NB4 (cell line): ENCODE measurements around the gene GPS2.

ENCODE experiments used
- MAX ChIP-seq: IDR thresholded peaks from 2 replicates; pipeline ENCODE4 v1.6.1; 2011; ENCODE audit warnings: low read depth, low read length
- POLR2A ChIP-seq: IDR thresholded peaks from 2 replicates; pipeline ENCODE4 v1.6.1; 2011; ENCODE audit warnings: mild to moderate bottlenecking; ENCODE audit not compliant: insufficient read length; ENCODE audit errors: extremely low read depth
- TF ChIP-seq, protein P1 (sequence below): IDR thresholded peaks from one replicate; pipeline ENCODE4 v1.5.1; 2012; ENCODE audit warnings: low read depth, low read length

- TF ChIP-seq, protein P1, sequence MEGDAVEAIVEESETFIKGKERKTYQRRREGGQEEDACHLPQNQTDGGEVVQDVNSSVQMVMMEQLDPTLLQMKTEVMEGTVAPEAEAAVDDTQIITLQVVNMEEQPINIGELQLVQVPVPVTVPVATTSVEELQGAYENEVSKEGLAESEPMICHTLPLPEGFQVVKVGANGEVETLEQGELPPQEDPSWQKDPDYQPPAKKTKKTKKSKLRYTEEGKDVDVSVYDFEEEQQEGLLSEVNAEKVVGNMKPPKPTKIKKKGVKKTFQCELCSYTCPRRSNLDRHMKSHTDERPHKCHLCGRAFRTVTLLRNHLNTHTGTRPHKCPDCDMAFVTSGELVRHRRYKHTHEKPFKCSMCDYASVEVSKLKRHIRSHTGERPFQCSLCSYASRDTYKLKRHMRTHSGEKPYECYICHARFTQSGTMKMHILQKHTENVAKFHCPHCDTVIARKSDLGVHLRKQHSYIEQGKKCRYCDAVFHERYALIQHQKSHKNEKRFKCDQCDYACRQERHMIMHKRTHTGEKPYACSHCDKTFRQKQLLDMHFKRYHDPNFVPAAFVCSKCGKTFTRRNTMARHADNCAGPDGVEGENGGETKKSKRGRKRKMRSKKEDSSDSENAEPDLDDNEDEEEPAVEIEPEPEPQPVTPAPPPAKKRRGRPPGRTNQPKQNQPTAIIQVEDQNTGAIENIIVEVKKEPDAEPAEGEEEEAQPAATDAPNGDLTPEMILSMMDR = no peak
- no peak for TF ChIP-seq POLR2A
- TF ChIP-seq MAX = no peak
Measured at GRCh38 chr17:7322520-7323194, 7.5 kb upstream of the GPS2 start.
